ENCODE results near the gene OSBPL3.

Gene OSBPL3

DNA sequence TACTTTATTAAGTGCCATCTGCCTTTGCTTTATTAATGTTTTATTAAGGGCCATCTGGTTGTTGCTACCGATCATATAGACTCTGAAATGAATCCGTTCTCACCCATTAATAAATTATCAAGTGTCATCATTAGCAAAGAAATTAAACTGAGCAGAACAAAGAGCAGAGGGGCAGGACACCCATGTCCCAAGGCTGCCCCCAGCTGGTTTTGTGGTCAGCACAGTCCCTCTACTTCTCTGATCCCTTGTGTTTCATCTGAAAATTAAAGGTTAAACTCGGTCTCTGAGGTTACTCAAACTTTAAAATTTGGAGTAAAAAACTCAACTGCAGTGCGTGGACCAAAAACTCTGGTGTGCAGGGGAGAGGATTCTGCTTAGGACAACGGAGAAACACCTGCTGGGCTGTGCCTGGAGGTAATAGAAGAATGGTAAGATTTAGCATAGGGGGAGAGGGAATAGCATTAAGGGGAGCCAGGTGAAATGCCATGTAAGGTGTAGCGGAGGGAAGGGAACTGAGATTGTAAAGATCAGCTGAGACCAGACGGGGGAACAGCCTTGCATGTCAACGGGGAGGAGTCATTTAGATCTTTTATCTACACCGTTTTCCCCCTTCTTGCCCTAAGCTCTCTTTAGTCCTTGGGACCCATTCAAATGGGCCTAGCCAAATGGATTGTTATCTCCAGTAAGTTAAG is 212.0 kb downstream of the OSBPL3 start:
- DNase-seq (ENCODE audit: low read depth), result no peak
- H3K4me3 ChIP-seq (ENCODE audit: low read depth, low read length), result no peak overlapping the region
- TF ChIP-seq, protein P1, sequence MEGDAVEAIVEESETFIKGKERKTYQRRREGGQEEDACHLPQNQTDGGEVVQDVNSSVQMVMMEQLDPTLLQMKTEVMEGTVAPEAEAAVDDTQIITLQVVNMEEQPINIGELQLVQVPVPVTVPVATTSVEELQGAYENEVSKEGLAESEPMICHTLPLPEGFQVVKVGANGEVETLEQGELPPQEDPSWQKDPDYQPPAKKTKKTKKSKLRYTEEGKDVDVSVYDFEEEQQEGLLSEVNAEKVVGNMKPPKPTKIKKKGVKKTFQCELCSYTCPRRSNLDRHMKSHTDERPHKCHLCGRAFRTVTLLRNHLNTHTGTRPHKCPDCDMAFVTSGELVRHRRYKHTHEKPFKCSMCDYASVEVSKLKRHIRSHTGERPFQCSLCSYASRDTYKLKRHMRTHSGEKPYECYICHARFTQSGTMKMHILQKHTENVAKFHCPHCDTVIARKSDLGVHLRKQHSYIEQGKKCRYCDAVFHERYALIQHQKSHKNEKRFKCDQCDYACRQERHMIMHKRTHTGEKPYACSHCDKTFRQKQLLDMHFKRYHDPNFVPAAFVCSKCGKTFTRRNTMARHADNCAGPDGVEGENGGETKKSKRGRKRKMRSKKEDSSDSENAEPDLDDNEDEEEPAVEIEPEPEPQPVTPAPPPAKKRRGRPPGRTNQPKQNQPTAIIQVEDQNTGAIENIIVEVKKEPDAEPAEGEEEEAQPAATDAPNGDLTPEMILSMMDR (IDR thresholded peaks at IDR 0.05; ENCODE audit: control insufficient read depth, extremely low read depth, insufficient read depth), result peak; percentile 19; the same call in 1 of the 2 replicates

DNA sequence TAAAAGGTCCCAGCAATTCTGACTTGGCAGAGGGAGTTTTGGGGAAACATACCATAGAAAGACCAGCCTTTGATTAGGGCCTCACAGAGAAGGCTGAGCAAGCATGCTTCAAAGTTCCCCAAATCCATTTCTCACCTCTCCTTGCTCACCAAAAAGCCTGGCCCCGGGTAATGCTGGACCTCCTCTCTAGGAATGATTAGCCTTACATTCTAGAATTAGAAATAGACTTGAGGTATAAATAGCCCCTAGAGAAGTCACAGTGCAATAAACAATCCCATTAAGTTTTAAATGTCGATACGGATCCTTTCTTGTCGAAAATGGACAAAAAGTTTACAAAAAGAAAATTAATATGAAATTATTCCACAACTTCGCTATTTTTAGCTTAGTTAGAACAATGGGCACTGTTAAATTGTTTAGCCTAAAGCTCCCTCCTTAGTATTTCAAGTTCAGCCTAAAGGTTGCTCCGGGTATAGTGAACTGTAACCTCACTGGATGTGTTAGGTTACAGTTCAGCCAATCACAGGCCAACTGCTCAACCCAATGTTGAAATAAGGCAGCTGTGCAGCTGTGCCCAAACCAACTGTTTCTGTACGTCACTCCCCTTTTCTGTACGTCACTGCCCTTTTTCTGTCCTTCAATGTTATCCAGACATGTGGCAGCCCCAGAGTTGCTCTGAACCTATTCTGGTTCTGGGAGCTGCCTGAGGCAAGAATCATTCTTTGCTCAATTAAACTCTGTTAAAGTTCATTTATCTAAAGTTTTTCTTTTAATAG is 214.8 kb downstream of the OSBPL3 start:
- H3K4me3 ChIP-seq (ENCODE audit: low read depth, low read length), result no peak overlapping the region
- no peak for DNase-seq (ENCODE audit: low read depth)
- TF ChIP-seq, protein P1 (IDR thresholded peaks at IDR 0.05; ENCODE audit: control insufficient read depth, extremely low read depth, insufficient read depth), result no peak

DNA sequence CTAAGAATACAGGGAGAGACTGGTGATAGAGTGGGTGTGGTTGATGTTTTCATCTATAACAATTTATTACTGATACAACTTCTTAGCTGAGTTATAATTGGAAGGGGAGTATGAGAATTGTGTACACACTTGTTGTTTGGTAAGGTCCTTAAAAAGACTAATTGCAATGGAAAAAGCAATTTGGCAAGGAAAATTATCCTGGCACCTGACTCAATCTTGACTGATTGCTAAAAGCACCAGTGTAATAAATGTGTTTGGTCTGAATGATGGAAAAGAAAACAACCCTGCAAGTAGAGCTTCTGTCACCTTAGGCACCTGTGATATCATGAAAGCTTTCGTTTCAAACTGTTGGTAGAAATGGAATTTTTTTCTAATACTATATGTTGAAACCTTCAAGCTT is 216.0 kb downstream of the OSBPL3 start:
- no peak for DNase-seq (ENCODE audit: low read depth)
- TF ChIP-seq, protein P1 (IDR thresholded peaks at IDR 0.05; ENCODE audit: control insufficient read depth, extremely low read depth, insufficient read depth), result no peak
- no peak overlapping the region for H3K4me3 ChIP-seq (ENCODE audit: low read depth, low read length)

DNA sequence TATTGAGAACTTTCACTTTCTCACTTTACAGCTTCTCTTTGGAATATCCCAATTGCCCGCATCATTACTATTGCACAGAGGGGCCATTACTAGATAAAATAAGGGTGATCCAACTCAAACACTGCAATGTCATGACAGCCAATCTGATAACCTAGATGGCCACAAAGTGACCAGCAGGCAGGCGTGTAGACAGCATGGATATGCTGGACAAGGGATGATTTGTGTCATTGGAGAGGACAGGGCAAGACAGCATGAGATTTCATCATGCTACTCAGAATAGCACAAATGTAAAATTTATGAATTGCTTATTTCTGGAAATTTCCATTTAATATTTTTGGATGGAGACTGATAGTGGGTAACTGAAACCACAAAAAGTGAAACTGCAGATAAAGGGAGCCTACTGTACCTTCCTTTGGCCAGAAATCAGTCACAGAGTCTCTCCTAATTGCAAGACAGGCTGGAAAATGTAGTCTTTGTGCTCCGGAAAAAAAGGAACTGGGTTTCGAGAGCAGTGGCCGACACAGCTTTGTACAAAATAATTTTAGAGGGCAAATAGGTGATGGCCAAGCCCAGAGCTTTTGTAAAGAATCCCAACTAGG is 216.6 kb downstream of the OSBPL3 start:
- H3K4me3 ChIP-seq (ENCODE audit: low read depth, low read length), result no peak overlapping the region
- DNase-seq (ENCODE audit: low read depth), result no peak
- TF ChIP-seq, protein P1 (IDR thresholded peaks at IDR 0.05; ENCODE audit: control insufficient read depth, extremely low read depth, insufficient read depth), result no peak

DNA sequence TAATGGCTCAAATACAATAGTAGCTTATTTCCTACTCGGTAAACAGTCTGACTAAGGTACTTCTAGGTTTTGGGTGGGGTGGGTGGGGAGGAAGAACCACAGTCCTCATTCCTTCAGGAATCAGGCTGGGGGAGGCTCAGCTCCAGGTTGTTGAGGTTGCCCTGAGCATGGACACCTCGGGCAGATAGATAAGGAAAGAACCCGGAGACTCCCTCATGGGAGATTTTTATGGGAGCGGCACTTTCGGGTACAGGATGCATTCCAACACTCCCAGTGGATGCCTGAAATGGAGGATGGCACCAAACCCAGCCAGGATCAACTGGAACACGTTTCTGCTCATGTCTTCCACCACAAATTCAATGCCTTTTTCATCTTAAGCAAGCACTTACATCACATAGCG is 217.2 kb downstream of the OSBPL3 start:
- H3K4me3 ChIP-seq (ENCODE audit: low read depth, low read length), result no peak overlapping the region
- no peak for DNase-seq (ENCODE audit: low read depth)
- TF ChIP-seq, protein P1 (IDR thresholded peaks at IDR 0.05; ENCODE audit: control insufficient read depth, extremely low read depth, insufficient read depth), result no peak

DNA sequence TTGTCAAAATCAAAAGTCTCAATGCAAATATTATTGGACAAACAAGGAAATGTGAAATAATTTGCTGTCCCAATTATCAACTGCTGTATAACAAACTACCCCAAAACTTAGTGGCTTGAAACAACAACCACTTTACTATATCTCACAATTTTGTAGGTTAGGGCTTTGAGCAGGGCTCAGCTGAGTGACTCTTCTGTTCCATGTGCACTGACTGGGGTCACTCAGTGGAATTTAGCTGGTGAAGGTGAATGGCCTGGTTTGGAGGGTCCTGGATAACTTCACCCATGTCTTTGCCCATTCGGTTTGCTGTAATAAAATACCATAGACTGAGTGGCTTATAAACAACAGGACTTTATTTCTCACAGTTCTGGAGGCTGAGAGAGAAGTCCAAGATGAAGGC is 219.0 kb downstream of the OSBPL3 start:
- DNase-seq (ENCODE audit: low read depth), result no peak
- H3K4me3 ChIP-seq (ENCODE audit: low read depth, low read length), result no peak overlapping the region
- TF ChIP-seq, protein P1 (IDR thresholded peaks at IDR 0.05; ENCODE audit: control insufficient read depth, extremely low read depth, insufficient read depth), result no peak
